ENCODE data around the gene ANO8. TPM values are rescaled to one million over a fixed set of nuclear protein-coding genes. Genes with fewer than 3 reads are reported as not detected.

The ANO8 gene
- polyA plus RNA-seq, 3 donors = 0.11 to 14.1 TPM; not detected in 1

DNA sequence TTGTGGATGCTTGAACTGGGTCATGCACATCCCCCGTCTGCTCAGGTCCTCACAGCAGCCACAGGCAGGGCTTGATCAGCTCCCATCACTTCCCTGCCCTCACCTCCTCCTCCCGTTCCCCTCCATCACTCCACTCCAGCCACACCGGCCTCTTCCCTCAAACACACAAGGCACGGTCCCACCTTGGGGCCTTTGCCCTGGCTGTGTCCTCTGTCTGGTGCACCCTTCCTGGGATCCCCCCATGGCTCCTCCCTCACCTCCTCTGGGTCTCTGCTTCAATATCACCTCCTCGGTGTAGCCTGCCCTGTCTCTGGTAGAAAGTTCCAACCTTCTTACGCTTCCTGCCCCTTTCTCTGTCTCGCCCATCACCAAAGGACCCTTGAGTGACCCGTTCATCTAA lies 18.7 kb upstream of the ANO8 start:
- H3K27me3 Mint-ChIP-seq (ENCODE audit: low read depth in 3 of 3) = peaks cover 14 to 43% (median 36%) of the 10 kb centered on the region in 3 donors
- H3K4me3 Mint-ChIP-seq = no peak overlapping the region
- Histone ChIP-seq H3K4me1 (ENCODE audit: control insufficient read depth in 1 of 2, insufficient read depth in 2 of 2, low read length in 2 of 2) (peaks cover 3 to 5% of the 10 kb centered on the region in 2 donors), H3K36me3 (replicated peaks in 1 of 2; ENCODE audit: control insufficient read depth in 1 of 2, insufficient read depth in 2 of 2, low read length in 2 of 2) (no peaks in the 10 kb centered on the region), H3K4me3 (replicated peaks in 1 of 3; ENCODE audit: low read depth in 2 of 3, low read length in 3 of 3) (no peak overlapping the region), H3K9ac (ENCODE audit: insufficient read depth, low read length, poor library complexity, severe bottlenecking) (no peak overlapping the region), H4K20me1 (ENCODE audit: insufficient read depth, low read length) (no peaks in the 10 kb centered on the region), H2AFZ (ENCODE audit: insufficient read depth, low read depth, low read length, poor library complexity, severe bottlenecking) (peak overlapping the region; percentile 41), H3K79me2 (ENCODE audit: insufficient read depth, low read length) (no peaks in the 10 kb centered on the region), H3K4me2 (replicated peaks; ENCODE audit: extremely low read depth, low read length, poor library complexity, severe bottlenecking) (no peak overlapping the region), H3K9me3 (replicated peaks in 1 of 2; ENCODE audit: control insufficient read depth in 1 of 2, insufficient read depth in 1 of 2, low read length in 2 of 2) (no peaks in the 10 kb centered on the region), H3K27ac (ENCODE audit: low read depth in 1 of 2, low read length in 2 of 2) (no peak overlapping the region), H3K27me3 (ENCODE audit: control insufficient read depth in 2 of 2, insufficient read depth in 2 of 2, low read length in 2 of 2) (peaks cover 0 to 14% of the 10 kb centered on the region in 2 donors)
- peak overlapping the region in 1 of 7 donors; percentile 39 for H3K27ac Mint-ChIP-seq
- peaks cover 0 to 3% (median 0%) of the 10 kb centered on the region in 7 donors for H3K9me3 Mint-ChIP-seq
- 91% methylated on average over 8 of the region's 8 CpGs for WGBS (ENCODE audit: insufficient coverage)
- intact Hi-C loops (cut with micrococcal nuclease) = no loop called here
- no peaks in the 10 kb centered on the region for H3K36me3 Mint-ChIP-seq
- H3K4me1 Mint-ChIP-seq = peaks cover 22% of the 10 kb centered on the region
- no peak for DNase-seq
- no peak for TF ChIP-seq CTCF (IDR thresholded peaks at IDR 0.05)

DNA sequence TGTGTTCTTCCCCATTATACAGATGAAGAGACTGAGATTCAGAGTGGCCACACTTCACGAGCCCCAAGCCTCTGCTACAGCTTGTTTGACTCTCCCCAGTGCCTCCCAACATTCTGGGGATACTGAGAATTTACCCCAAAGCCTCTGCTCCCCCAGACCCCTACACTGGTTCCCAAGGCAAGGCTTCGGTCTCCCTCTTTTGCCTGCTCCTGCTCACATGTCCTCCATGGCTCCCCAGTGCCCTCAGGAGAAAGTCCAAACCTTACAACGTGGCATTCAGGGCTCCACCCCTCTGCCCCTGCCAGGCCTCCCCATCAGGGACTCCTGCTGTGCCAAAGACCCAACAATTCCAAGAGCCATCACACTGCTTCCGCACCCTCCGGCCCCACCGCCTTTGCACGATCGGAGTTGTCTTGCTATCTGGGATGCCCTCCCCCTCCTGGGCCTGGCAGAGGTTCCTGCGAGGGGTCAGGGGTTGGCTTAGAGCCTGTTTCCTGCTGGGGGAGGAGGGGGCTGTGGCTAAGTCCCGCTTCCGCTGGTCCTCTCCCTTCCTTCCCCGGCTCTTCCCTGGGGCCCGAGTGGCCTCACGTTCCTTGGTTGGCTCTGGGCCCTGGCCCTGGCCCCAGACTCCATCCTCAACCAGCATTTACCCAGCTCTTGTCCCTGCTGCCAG lies 18.1 kb upstream of the ANO8 start:
- Histone ChIP-seq H3K79me2 (ENCODE audit: insufficient read depth, low read length) (no peaks in the 10 kb centered on the region), H3K4me1 (ENCODE audit: control insufficient read depth in 1 of 2, insufficient read depth in 2 of 2, low read length in 2 of 2) (peaks cover 3 to 5% of the 10 kb centered on the region in 2 donors), H3K4me3 (replicated peaks in 1 of 3; ENCODE audit: low read depth in 2 of 3, low read length in 3 of 3) (no peak overlapping the region), H3K9me3 (replicated peaks in 1 of 2; ENCODE audit: control insufficient read depth in 1 of 2, insufficient read depth in 1 of 2, low read length in 2 of 2) (no peaks in the 10 kb centered on the region), H3K4me2 (replicated peaks; ENCODE audit: extremely low read depth, low read length, poor library complexity, severe bottlenecking) (no peak overlapping the region), H3K9ac (ENCODE audit: insufficient read depth, low read length, poor library complexity, severe bottlenecking) (no peak overlapping the region), H3K27ac (ENCODE audit: low read depth in 1 of 2, low read length in 2 of 2) (no peak overlapping the region), H4K20me1 (ENCODE audit: insufficient read depth, low read length) (no peaks in the 10 kb centered on the region), H2AFZ (ENCODE audit: insufficient read depth, low read depth, low read length, poor library complexity, severe bottlenecking) (peak overlapping the region; percentile 41), H3K27me3 (ENCODE audit: control insufficient read depth in 2 of 2, insufficient read depth in 2 of 2, low read length in 2 of 2) (peaks cover 0 to 17% of the 10 kb centered on the region in 2 donors), H3K36me3 (replicated peaks in 1 of 2; ENCODE audit: control insufficient read depth in 1 of 2, insufficient read depth in 2 of 2, low read length in 2 of 2) (no peaks in the 10 kb centered on the region)
- DNase-seq = no peak
- Mint-ChIP-seq H3K4me1 (peaks cover 22% of the 10 kb centered on the region), H3K36me3 (no peaks in the 10 kb centered on the region), H3K4me3 (no peak overlapping the region), H3K27me3 (ENCODE audit: low read depth in 3 of 3) (peaks cover 16 to 49% (median 43%) of the 10 kb centered on the region in 3 donors), H3K9me3 (peaks cover 0 to 3% (median 0%) of the 10 kb centered on the region in 7 donors), H3K27ac (no peak overlapping the region)
- no peak for TF ChIP-seq CTCF (IDR thresholded peaks at IDR 0.05)
- intact Hi-C loops (cut with micrococcal nuclease) = no loop called here
- WGBS (ENCODE audit: insufficient coverage) = 39% methylated on average over 6 of the region's 14 CpGs

All from CD14-positive monocyte (primary cell).